Vagina (tissue), 2 donors: Measurements from ENCODE around the gene FRG1. TPM values are rescaled to one million over a fixed set of nuclear protein-coding genes. Genes with fewer than 3 reads are reported as not detected.
"Not testable (repeated sequence)": the region's sequence is repeated elsewhere in the genome, so short reads cannot be mapped to it uniquely, and the experiment has no call there.

ENCODE experiments used
- DNase-seq, 2 donors: peaks; one replicate each; pipeline ENCODE4 v3.0.0-alpha.2; 2017; ENCODE audit errors: extremely low spot score in 2 of 2
- H3K27ac ChIP-seq: fragments of 200-600 bp; sonication (generic); one replicate; pipeline ENCODE4 v1.5.1; 2019
- H3K27me3 ChIP-seq: fragments of 200-600 bp; sonication (generic); one replicate; pipeline ENCODE4 v1.5.1; 2019
- H3K36me3 ChIP-seq, 2 donors: fragments of 200-600 bp; sonication (generic); one replicate each; pipeline ENCODE4 v1.5.1; 2017 to 2019
- H3K4me1 ChIP-seq: fragments of 200-600 bp; sonication (generic); one replicate; pipeline ENCODE4 v1.5.1; 2019
- H3K4me3 ChIP-seq, 2 donors: fragments of 200-600 bp; sonication (generic); 1 replicate in 1 of 2; 2 replicates in 1 of 2; pipeline ENCODE4 v1.5.1; 2016 to 2019
- H3K9me3 ChIP-seq: fragments of 200-600 bp; sonication (generic); one replicate; pipeline ENCODE4 v1.5.1; 2019
- CTCF ChIP-seq, 3 experiments: fragments of 450-650 bp in 2 of 3; fragments of 200-600 bp in 1 of 3; sonication (generic) in 1 of 3; IDR thresholded peaks; one replicate each; pipeline ENCODE4 v1.5.1; 2017 to 2019; ENCODE audit warnings: antibody characterized with exemption in 3 of 3, mild to moderate bottlenecking in 2 of 3, moderate library complexity in 2 of 3
- POLR2A ChIP-seq, 2 donors: fragments of 450-650 bp; IDR thresholded peaks; one replicate each; pipeline ENCODE4 v1.6.1; 2017; ENCODE audit warnings: antibody characterized with exemption in 2 of 2, mild to moderate bottlenecking in 2 of 2, moderate library complexity in 2 of 2
- POLR2AphosphoS5 ChIP-seq, 2 donors: sonication (generic); formaldehyde crosslinking; IDR thresholded peaks; one replicate each; pipeline ENCODE4 v1.9.0; 2017; ENCODE audit warnings: antibody characterized with exemption in 2 of 2, mild to moderate bottlenecking in 2 of 2, low read depth in 1 of 2; ENCODE audit not compliant: insufficient read depth in 1 of 2
- intact Hi-C: fragments of 100-400 bp; cut with DNase I; formaldehyde crosslinking; loops from one replicate; pipeline ENCODE4 v1.15.1; 2023
- total RNA-seq: library from RNA; depleted of rRNA; stranded (reverse); fragments of >200 nt; gene quantifications from one replicate; pipeline ENCODE4 v1.2.3, GENCODE V29; 2016

The FRG1 gene
- total RNA-seq, 1 donor from 2014 or later, result 36.1 TPM

GRCh38 chr4:189917161-189917891, 23.3 kb upstream of the FRG1 start:
- no peak for DNase-seq
- no peaks in the 10 kb centered on the region for H3K4me1 ChIP-seq
- no peaks in the 10 kb centered on the region for H3K9me3 ChIP-seq
- no peaks in the 10 kb centered on the region for H3K27me3 ChIP-seq
- H3K4me3 ChIP-seq, result no peak overlapping the region
- TF ChIP-seq CTCF (IDR thresholded peaks at IDR 0.05), result no peak
- TF ChIP-seq POLR2AphosphoS5 (IDR thresholded peaks at IDR 0.05; ENCODE audit: insufficient read depth in 1 of 2, low read depth in 1 of 2), result no peak
- H3K27ac ChIP-seq, result no peak overlapping the region
- intact Hi-C loops, result no loop called here
- no peaks in the 10 kb centered on the region for H3K36me3 ChIP-seq

- H3K4me3 ChIP-seq, result no peak overlapping the region
- no peaks in the 10 kb centered on the region for H3K4me1 ChIP-seq
- TF ChIP-seq CTCF (IDR thresholded peaks at IDR 0.05), result no peak
- H3K27me3 ChIP-seq, result no peaks in the 10 kb centered on the region
- H3K27ac ChIP-seq, result no peak overlapping the region
- no peaks in the 10 kb centered on the region for H3K9me3 ChIP-seq
- intact Hi-C loops, result no loop called here
- no peak for DNase-seq
- H3K36me3 ChIP-seq, result no peaks in the 10 kb centered on the region
Measured at GRCh38 chr4:189921058-189921457, 19.6 kb upstream of the FRG1 start.

- H3K27me3 ChIP-seq, H3K4me3 ChIP-seq, H3K4me1 ChIP-seq, H3K9me3 ChIP-seq, H3K27ac ChIP-seq, H3K36me3 ChIP-seq, intact Hi-C loops, DNase-seq: not testable (repeated sequence)
Measured at GRCh38 chr4:189926742-189927141, 13.9 kb upstream of the FRG1 start.

GRCh38 chr4:189941005-189941450, 356 bp downstream of the FRG1 start:
- DNase-seq, result no peak
- H3K27ac ChIP-seq, result peak overlapping the region; percentile 69
- H3K36me3 ChIP-seq, result no peaks in the 10 kb centered on the region
- H3K4me1 ChIP-seq, result peaks cover 37% of the 10 kb centered on the region
- intact Hi-C loops, result no loop called here
- peak overlapping the region; percentile 72 to 99 for H3K4me3 ChIP-seq
- H3K27me3 ChIP-seq, result no peaks in the 10 kb centered on the region
- TF ChIP-seq POLR2A (IDR thresholded peaks at IDR 0.05) (no peak), CTCF (IDR thresholded peaks at IDR 0.05) (no peak), POLR2AphosphoS5 (IDR thresholded peaks at IDR 0.05; ENCODE audit: insufficient read depth in 1 of 2, low read depth in 1 of 2) (no peak)
- no peaks in the 10 kb centered on the region for H3K9me3 ChIP-seq

- H3K27ac ChIP-seq, DNase-seq, intact Hi-C loops, H3K4me3 ChIP-seq, H3K9me3 ChIP-seq, H3K36me3 ChIP-seq, H3K27me3 ChIP-seq: not testable (repeated sequence)
- H3K4me1 ChIP-seq, result peaks cover 37% of the 10 kb centered on the region
Measured at GRCh38 chr4:189942412-189942811, 1.7 kb downstream of the FRG1 start.

GRCh38 chr4:189944077-189944476, 3.4 kb downstream of the FRG1 start:
- H3K4me3 ChIP-seq, H3K27ac ChIP-seq, H3K9me3 ChIP-seq, H3K27me3 ChIP-seq, DNase-seq, intact Hi-C loops, H3K36me3 ChIP-seq: not testable (repeated sequence)
- H3K4me1 ChIP-seq, result peaks cover 37% of the 10 kb centered on the region

GRCh38 chr4:189946906-189947305, 6.2 kb downstream of the FRG1 start:
- H3K9me3 ChIP-seq, H3K27ac ChIP-seq, DNase-seq, H3K36me3 ChIP-seq, intact Hi-C loops, H3K27me3 ChIP-seq, H3K4me3 ChIP-seq: not testable (repeated sequence)
- H3K4me1 ChIP-seq, result peaks cover 27% of the 10 kb centered on the region

- DNase-seq, H3K27me3 ChIP-seq, H3K9me3 ChIP-seq, intact Hi-C loops, H3K36me3 ChIP-seq, H3K27ac ChIP-seq, H3K4me3 ChIP-seq: not testable (repeated sequence)
- H3K4me1 ChIP-seq, result peaks cover 11% of the 10 kb centered on the region
Measured at GRCh38 chr4:189948486-189948885, 7.8 kb downstream of the FRG1 start.

- intact Hi-C loops, H3K4me3 ChIP-seq, H3K36me3 ChIP-seq, H3K27ac ChIP-seq, H3K9me3 ChIP-seq, H3K4me1 ChIP-seq, DNase-seq, H3K27me3 ChIP-seq: not testable (repeated sequence)
Measured at GRCh38 chr4:189969291-189969690, 28.6 kb downstream of the FRG1 start.
